Measurements from ENCODE around the gene DNAI4. TPM values are rescaled to one million over a fixed set of nuclear protein-coding genes. Genes with fewer than 3 reads are reported as not detected.
"Not testable (repeated sequence)": the region's sequence is repeated elsewhere in the genome, so short reads cannot be mapped to it uniquely, and the experiment has no call there.

DNAI4 gene
- total and polyA plus RNA-seq, 2 donors (not counting 3 experiments of a cell fraction or from before 2014, with no cell fraction given) = 0.51 to 3.3 TPM

DNA sequence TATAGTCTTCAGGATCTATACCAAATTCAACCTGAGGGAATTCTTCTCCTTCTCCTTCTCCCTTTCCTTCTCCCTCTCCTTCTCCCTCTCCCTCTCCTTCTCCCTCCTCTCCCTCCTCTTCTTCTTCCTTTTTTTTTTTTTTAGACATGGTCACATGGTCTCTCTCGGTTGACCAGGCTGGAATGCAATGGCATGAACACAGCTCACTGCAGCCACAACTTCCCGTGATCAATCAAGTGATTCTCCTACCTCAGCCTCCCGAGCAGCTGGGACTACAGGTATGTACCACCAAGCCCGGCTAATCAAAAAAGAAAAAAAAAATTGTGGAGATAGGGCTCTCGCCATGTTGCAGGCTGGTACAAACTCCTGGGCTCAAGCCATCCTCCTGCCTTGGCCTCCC is 51.5 kb downstream of the DNAI4 start:
- DNase-seq (ENCODE audit: low read depth, low spot score) (no peak), FAIRE-seq (no peak)
- Histone ChIP-seq H3K27ac (ENCODE audit: insufficient read depth, low read depth, low read length) (no peak overlapping the region), H3K9me1 (replicated peaks; ENCODE audit: control insufficient read depth, extremely low read depth, insufficient read depth, low read length) (no peaks in the 10 kb centered on the region), H3K4me1 (ENCODE audit: control insufficient read depth, extremely low read depth, insufficient read depth, low read length) (no peaks in the 10 kb centered on the region), H4K20me1 (replicated peaks; ENCODE audit: control insufficient read depth, extremely low read depth, insufficient read depth, low read length) (no peaks in the 10 kb centered on the region), H3K9ac (replicated peaks; ENCODE audit: extremely low read depth, insufficient read depth, low read length) (no peak overlapping the region), H3K27me3 (ENCODE audit: control insufficient read depth in 2 of 2, insufficient read depth in 2 of 2, low read length in 2 of 2) (no peaks in the 10 kb centered on the region), H2AFZ (ENCODE audit: low read depth, low read length) (no peak overlapping the region), H3K4me3 (replicated peaks in 1 of 3; ENCODE audit: insufficient read depth in 1 of 3, low read depth in 1 of 3, low read length in 3 of 3) (no peak overlapping the region), H3K79me2 (ENCODE audit: control insufficient read depth, insufficient read depth, low read length) (no peaks in the 10 kb centered on the region), H3K4me2 (ENCODE audit: insufficient read depth, low read length) (no peak overlapping the region), H3K9me3 (replicated peaks; ENCODE audit: control insufficient read depth, insufficient read depth, low read length) (no peaks in the 10 kb centered on the region), H3K36me3 (ENCODE audit: control insufficient read depth in 2 of 2, extremely low read depth in 1 of 2, insufficient read depth in 2 of 2, low read length in 2 of 2) (no peaks in the 10 kb centered on the region)
- TF ChIP-seq, protein P1, sequence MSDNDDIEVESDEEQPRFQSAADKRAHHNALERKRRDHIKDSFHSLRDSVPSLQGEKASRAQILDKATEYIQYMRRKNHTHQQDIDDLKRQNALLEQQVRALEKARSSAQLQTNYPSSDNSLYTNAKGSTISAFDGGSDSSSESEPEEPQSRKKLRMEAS (IDR thresholded peaks at IDR 0.05; ENCODE audit: insufficient read depth, insufficient read length) = no peak
- no peak for TF ChIP-seq EZH2 (IDR thresholded peaks at IDR 0.05; ENCODE audit: borderline replicate concordance, low read depth, low read length, severe bottlenecking)
- TF ChIP-seq POLR2AphosphoS5 (IDR thresholded peaks at IDR 0.05; ENCODE audit: insufficient read depth, low read depth, low read length) = no peak
- TF ChIP-seq POLR2A (IDR thresholded peaks at IDR 0.05; ENCODE audit: low read depth, low read length) = no peak
- no peak for TF ChIP-seq MYC (IDR thresholded peaks at IDR 0.05; ENCODE audit: low read depth, low read length)
- TF ChIP-seq GATA2 (IDR thresholded peaks at IDR 0.05; ENCODE audit: insufficient read depth, insufficient read length, low read depth, low read length) = no peak
- TF ChIP-seq FOS (IDR thresholded peaks at IDR 0.05; ENCODE audit: borderline replicate concordance, insufficient read depth, low read length) = no peak
- TF ChIP-seq JUN (IDR thresholded peaks at IDR 0.05; ENCODE audit: borderline replicate concordance, insufficient read depth, insufficient read length, low read depth) = no peak
- TF ChIP-seq, protein P2, sequence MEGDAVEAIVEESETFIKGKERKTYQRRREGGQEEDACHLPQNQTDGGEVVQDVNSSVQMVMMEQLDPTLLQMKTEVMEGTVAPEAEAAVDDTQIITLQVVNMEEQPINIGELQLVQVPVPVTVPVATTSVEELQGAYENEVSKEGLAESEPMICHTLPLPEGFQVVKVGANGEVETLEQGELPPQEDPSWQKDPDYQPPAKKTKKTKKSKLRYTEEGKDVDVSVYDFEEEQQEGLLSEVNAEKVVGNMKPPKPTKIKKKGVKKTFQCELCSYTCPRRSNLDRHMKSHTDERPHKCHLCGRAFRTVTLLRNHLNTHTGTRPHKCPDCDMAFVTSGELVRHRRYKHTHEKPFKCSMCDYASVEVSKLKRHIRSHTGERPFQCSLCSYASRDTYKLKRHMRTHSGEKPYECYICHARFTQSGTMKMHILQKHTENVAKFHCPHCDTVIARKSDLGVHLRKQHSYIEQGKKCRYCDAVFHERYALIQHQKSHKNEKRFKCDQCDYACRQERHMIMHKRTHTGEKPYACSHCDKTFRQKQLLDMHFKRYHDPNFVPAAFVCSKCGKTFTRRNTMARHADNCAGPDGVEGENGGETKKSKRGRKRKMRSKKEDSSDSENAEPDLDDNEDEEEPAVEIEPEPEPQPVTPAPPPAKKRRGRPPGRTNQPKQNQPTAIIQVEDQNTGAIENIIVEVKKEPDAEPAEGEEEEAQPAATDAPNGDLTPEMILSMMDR (IDR thresholded peaks at IDR 0.05; ENCODE audit: extremely low read depth in 1 of 2, insufficient read depth in 1 of 2, low read depth in 1 of 2, low read length in 2 of 2) = no peak
- intact Hi-C loops (cut with micrococcal nuclease) (no loop called here), dilution Hi-C loops (cut with MboI; ENCODE audit: extremely low pct_ligation_motif_present, low sequenced_read_pairs) (no loop called here)
- ChIA-PET CTCF (interaction anchor here (0.7 to 1.3 kb wide), 2 partner anchors 28 to 111 kb away, joined by 3 to 4 read pairs; no protein-coding TSS in a partner anchor), POLR2A (no interaction called here)
- no TSS peak for BruUV-seq (replicated peaks)

DNA sequence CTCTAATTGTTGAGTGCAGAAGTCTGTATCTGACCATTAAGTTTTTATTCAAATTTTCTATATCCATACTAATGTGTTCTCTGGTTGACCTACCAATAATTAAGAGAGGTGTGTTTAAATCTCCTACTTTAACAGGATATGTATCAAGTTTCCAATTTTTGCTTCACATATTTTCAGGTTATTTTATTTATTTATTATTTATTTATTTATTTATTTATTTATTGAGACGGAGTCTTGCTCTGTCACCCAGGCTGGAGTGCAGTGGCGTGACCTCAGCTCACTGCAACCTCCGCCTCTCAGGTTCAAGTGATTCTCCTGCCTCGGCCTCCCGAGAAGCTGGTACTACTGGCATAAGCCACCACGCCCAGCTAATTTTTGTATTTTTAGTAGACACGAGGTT is 52.6 kb downstream of the DNAI4 start:
- H3K27me3 ChIP-seq (ENCODE audit: control insufficient read depth in 2 of 2, insufficient read depth in 2 of 2, low read length in 2 of 2); BruUV-seq (replicated peaks); H3K4me2 ChIP-seq (ENCODE audit: insufficient read depth, low read length); DNase-seq (ENCODE audit: low read depth, low spot score); FAIRE-seq; H3K9me3 ChIP-seq (replicated peaks; ENCODE audit: control insufficient read depth, insufficient read depth, low read length); intact Hi-C loops (cut with micrococcal nuclease); CTCF ChIA-PET; H4K20me1 ChIP-seq (replicated peaks; ENCODE audit: control insufficient read depth, extremely low read depth, insufficient read depth, low read length); dilution Hi-C loops (cut with MboI; ENCODE audit: extremely low pct_ligation_motif_present, low sequenced_read_pairs); H3K4me3 ChIP-seq (replicated peaks in 1 of 3; ENCODE audit: insufficient read depth in 1 of 3, low read depth in 1 of 3, low read length in 3 of 3); H3K9ac ChIP-seq (replicated peaks; ENCODE audit: extremely low read depth, insufficient read depth, low read length); H3K79me2 ChIP-seq (ENCODE audit: control insufficient read depth, insufficient read depth, low read length); H3K36me3 ChIP-seq (ENCODE audit: control insufficient read depth in 2 of 2, extremely low read depth in 1 of 2, insufficient read depth in 2 of 2, low read length in 2 of 2); H3K4me1 ChIP-seq (ENCODE audit: control insufficient read depth, extremely low read depth, insufficient read depth, low read length); H3K27ac ChIP-seq (ENCODE audit: insufficient read depth, low read depth, low read length); H2AFZ ChIP-seq (ENCODE audit: low read depth, low read length); H3K9me1 ChIP-seq (replicated peaks; ENCODE audit: control insufficient read depth, extremely low read depth, insufficient read depth, low read length); POLR2A ChIA-PET: not testable (repeated sequence)

Data from endothelial cell of umbilical vein (primary cell).